Keratinocyte (primary cell): ENCODE results near the gene RPS21. TPM values are rescaled to one million over a fixed set of nuclear protein-coding genes. Genes with fewer than 3 reads are reported as not detected.

Source experiments
- DNase-seq: peaks from one replicate; pipeline ENCODE4 v3.0.0-alpha.2; 2011; ENCODE audit warnings: low read depth, missing footprints, low spot score
- FAIRE-seq: peaks from 2 replicates; lab custom pipeline; 2011; peaks lifted over from hg19 to GRCh38; lab: Jason Lieb, UNC
- H2AFZ ChIP-seq: 2 replicates; pipeline ENCODE4 v1.6.0; 2012; ENCODE audit warnings: low read length, control low read depth, inconsistent platforms; ENCODE audit not compliant: control insufficient read depth
- H3K27ac ChIP-seq: 2 replicates; pipeline ENCODE4 v1.5.1; 2011; ENCODE audit warnings: low read length; ENCODE audit not compliant: control insufficient read depth, insufficient read depth
- H3K27me3 ChIP-seq: 3 replicates; pipeline ENCODE4 v1.6.0; 2011; ENCODE audit warnings: low read length; ENCODE audit not compliant: control insufficient read depth, insufficient read depth; ENCODE audit errors: extremely low read depth
- H3K36me3 ChIP-seq, 2 experiments: 2 replicates in 1 of 2; 3 replicates in 1 of 2; pipeline ENCODE4 v1.5.1; 2011; ENCODE audit warnings: low read length in 2 of 2, mild to moderate bottlenecking in 1 of 2; ENCODE audit not compliant: control insufficient read depth in 2 of 2, insufficient read depth in 2 of 2; ENCODE audit errors: extremely low read depth in 1 of 2
- H3K4me1 ChIP-seq: 3 replicates; pipeline ENCODE4 v1.5.1; 2011; ENCODE audit warnings: low read length; ENCODE audit not compliant: control insufficient read depth, insufficient read depth; ENCODE audit errors: extremely low read depth
- H3K4me2 ChIP-seq: 3 replicates; pipeline ENCODE4 v1.6.0; 2011; ENCODE audit warnings: low read depth, low read length; ENCODE audit not compliant: control insufficient read depth, insufficient read depth; ENCODE audit errors: extremely low read depth
- H3K4me3 ChIP-seq, 3 experiments: fragments of 200-600 bp in 1 of 3; sonication (generic) in 1 of 3; 2 replicates in 2 of 3; 3 replicates in 1 of 3; pipeline ENCODE4 v1.5.1; 2011 to 2016; ENCODE audit warnings: low read length in 3 of 3, mild to moderate bottlenecking in 3 of 3, control low read depth in 2 of 3, inconsistent platforms in 1 of 3, low read depth in 1 of 3, mixed read lengths in 1 of 3, mixed run types in 1 of 3, moderate library complexity in 1 of 3; ENCODE audit not compliant: control insufficient read depth in 2 of 3, insufficient read depth in 2 of 3; ENCODE audit errors: extremely low read depth in 1 of 3
- H3K79me2 ChIP-seq: 2 replicates; pipeline ENCODE4 v1.6.0; 2012; ENCODE audit warnings: low read length; ENCODE audit not compliant: control insufficient read depth, insufficient read depth
- H3K9ac ChIP-seq: 3 replicates; pipeline ENCODE4 v1.6.0; 2011; ENCODE audit warnings: low read length; ENCODE audit not compliant: control insufficient read depth, insufficient read depth; ENCODE audit errors: extremely low read depth
- H3K9me1 ChIP-seq: 3 replicates; pipeline ENCODE4 v1.6.0; 2011; ENCODE audit warnings: low read length; ENCODE audit not compliant: control insufficient read depth, insufficient read depth; ENCODE audit errors: extremely low read depth
- H3K9me3 ChIP-seq: 2 replicates; pipeline ENCODE4 v1.5.1; 2012; ENCODE audit warnings: low read depth, low read length; ENCODE audit not compliant: control insufficient read depth
- H4K20me1 ChIP-seq: 3 replicates; pipeline ENCODE4 v1.6.0; 2011; ENCODE audit warnings: low read length; ENCODE audit not compliant: control insufficient read depth, insufficient read depth; ENCODE audit errors: extremely low read depth
- EZH2 ChIP-seq: IDR thresholded peaks from one replicate; pipeline ENCODE4 v1.6.1; 2012; ENCODE audit warnings: inconsistent platforms, mild to moderate bottlenecking, low read length, moderate library complexity
- dilution Hi-C: fragments of 300-500 bp; cut with MboI; formaldehyde crosslinking; loops from one replicate; pipeline ENCODE4 v1.7.0; 2020; ENCODE audit warnings: low sequenced_read_pairs; ENCODE audit not compliant: extremely low pct_ligation_motif_present
- polyA plus RNA-seq, 5 experiments: library from polyadenylated mRNA; depleted of rRNA in 3 of 5; stranded (reverse) in 3 of 5; stranded (forward) in 1 of 5; unstranded in 1 of 5; fragments of >200 nt; gene quantifications; 1 replicate in 1 of 5; 2 replicates in 3 of 5; 3 replicates in 1 of 5; pipeline versions ENCODE4 v1.2.1 to v1.2.3, GENCODE V29; 2011 to 2012; ENCODE audit warnings: missing spikeins in 2 of 5, low read depth in 1 of 5, low replicate concordance in 1 of 5
- TF ChIP-seq, protein P1 (sequence below), 3 experiments: IDR thresholded peaks in 1 of 3; conservative IDR thresholded peaks in 1 of 3; optimal IDR thresholded peaks in 1 of 3; 2 replicates in 2 of 3; 3 replicates in 1 of 3; pipeline versions ENCODE3 to v1.5.1; 2011; ENCODE audit warnings: low read length in 3 of 3, mild to moderate bottlenecking in 3 of 3, moderate library complexity in 2 of 3, control low read depth in 1 of 3, inconsistent platforms in 1 of 3; ENCODE audit not compliant: insufficient read depth in 2 of 3; ENCODE audit errors: extremely low read depth in 1 of 3

RPS21 gene
- polyA plus RNA-seq, 1 donor (not counting 4 experiments of a cell fraction or from before 2014, with no cell fraction given), result 3,874 TPM

GRCh38 chr20:62360854-62361798 is 25.8 kb upstream of the RPS21 start:
- FAIRE-seq (no peak), DNase-seq (no peak)
- Histone ChIP-seq H3K36me3 (peaks cover 10 to 15% of the 10 kb centered on the region in 2 experiments), H3K27ac (no peak overlapping the region), H3K4me1 (peaks cover 81% of the 10 kb centered on the region), H3K4me2 (no peak overlapping the region), H3K9me3 (no peaks in the 10 kb centered on the region), H3K79me2 (peaks cover 68% of the 10 kb centered on the region), H3K9ac (no peak overlapping the region), H3K4me3 (no peak overlapping the region), H3K27me3 (no peaks in the 10 kb centered on the region), H2AFZ (no peak overlapping the region), H4K20me1 (peaks cover 38% of the 10 kb centered on the region), H3K9me1 (no peaks in the 10 kb centered on the region)
- dilution Hi-C loops, result no loop called here
- TF ChIP-seq, protein P1, sequence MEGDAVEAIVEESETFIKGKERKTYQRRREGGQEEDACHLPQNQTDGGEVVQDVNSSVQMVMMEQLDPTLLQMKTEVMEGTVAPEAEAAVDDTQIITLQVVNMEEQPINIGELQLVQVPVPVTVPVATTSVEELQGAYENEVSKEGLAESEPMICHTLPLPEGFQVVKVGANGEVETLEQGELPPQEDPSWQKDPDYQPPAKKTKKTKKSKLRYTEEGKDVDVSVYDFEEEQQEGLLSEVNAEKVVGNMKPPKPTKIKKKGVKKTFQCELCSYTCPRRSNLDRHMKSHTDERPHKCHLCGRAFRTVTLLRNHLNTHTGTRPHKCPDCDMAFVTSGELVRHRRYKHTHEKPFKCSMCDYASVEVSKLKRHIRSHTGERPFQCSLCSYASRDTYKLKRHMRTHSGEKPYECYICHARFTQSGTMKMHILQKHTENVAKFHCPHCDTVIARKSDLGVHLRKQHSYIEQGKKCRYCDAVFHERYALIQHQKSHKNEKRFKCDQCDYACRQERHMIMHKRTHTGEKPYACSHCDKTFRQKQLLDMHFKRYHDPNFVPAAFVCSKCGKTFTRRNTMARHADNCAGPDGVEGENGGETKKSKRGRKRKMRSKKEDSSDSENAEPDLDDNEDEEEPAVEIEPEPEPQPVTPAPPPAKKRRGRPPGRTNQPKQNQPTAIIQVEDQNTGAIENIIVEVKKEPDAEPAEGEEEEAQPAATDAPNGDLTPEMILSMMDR (optimal IDR thresholded peaks at IDR 0.05 in 1 of 3, IDR thresholded peaks at IDR 0.05 in 1 of 3, conservative IDR thresholded peaks at IDR 0.05 in 1 of 3; ENCODE audit: extremely low read depth in 1 of 3, insufficient read depth in 2 of 3, low read length in 3 of 3), result no peak
- no peak for TF ChIP-seq EZH2

DNA sequence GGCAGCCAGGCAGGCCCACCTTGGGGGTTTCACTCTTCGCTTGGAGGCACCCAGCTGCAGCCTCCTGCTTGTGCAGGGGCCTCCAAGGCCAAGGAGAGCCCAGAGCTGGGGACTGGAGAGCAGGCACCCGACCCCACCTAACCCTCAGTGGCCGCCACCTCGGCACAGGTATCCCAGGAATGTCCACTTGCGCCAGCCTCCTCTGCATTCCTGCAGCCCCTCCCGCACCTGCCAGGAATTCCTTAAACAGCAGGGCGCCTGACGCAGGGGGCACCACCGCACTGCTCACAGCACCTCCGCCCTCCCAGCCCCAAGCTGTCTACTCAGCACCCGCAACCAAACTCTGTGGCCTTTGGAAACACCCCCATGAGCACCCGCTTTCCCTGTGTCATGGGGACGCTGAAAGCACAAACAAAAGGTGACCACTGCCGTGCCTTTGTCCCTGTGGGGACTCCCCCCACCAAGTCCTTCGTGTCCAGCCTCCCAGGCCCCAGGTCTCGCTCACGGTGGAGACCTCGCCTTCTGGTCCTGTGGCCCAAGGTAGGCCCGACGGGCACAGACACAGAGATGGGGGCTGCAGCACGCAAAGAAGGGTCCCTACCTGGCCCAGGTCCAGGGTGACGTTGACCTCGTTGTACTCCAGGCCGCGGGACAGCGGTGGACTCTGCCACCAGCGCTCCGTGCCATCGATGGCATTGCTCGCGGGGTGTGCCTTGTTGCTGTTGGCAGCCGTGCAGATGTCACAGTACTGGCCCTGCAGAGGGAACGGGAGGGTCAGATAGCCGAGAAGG is 24.9 kb upstream of the RPS21 start:
- DNase-seq, result no peak
- H3K27me3 ChIP-seq, result no peaks in the 10 kb centered on the region
- H3K36me3 ChIP-seq, result peaks cover 10 to 15% of the 10 kb centered on the region in 2 experiments
- H3K4me1 ChIP-seq, result peaks cover 73% of the 10 kb centered on the region
- TF ChIP-seq, protein P1 (optimal IDR thresholded peaks at IDR 0.05 in 1 of 3, IDR thresholded peaks at IDR 0.05 in 1 of 3, conservative IDR thresholded peaks at IDR 0.05 in 1 of 3; ENCODE audit: extremely low read depth in 1 of 3, insufficient read depth in 2 of 3, low read length in 3 of 3), result no peak
- no peak for TF ChIP-seq EZH2
- H2AFZ ChIP-seq, result no peak overlapping the region
- H3K9me3 ChIP-seq, result no peaks in the 10 kb centered on the region
- H3K79me2 ChIP-seq, result peaks cover 63% of the 10 kb centered on the region
- H3K4me3 ChIP-seq, result no peak overlapping the region
- H3K9ac ChIP-seq, result no peak overlapping the region
- no peak overlapping the region for H3K27ac ChIP-seq
- dilution Hi-C loops, result no loop called here
- FAIRE-seq, result no peak
- H3K4me2 ChIP-seq, result no peak overlapping the region
- peaks cover 38% of the 10 kb centered on the region for H4K20me1 ChIP-seq
- no peaks in the 10 kb centered on the region for H3K9me1 ChIP-seq
